Measurements from ENCODE around the gene DENND4C. TPM values are rescaled to one million over a fixed set of nuclear protein-coding genes. Genes with fewer than 3 reads are reported as not detected.
"Not testable (repeated sequence)": the region's sequence is repeated elsewhere in the genome, so short reads cannot be mapped to it uniquely, and the experiment has no call there.

Gene DENND4C
- total RNA-seq, 4 donors from 2014 or later = 101 to 143 (median 110) TPM

DNA sequence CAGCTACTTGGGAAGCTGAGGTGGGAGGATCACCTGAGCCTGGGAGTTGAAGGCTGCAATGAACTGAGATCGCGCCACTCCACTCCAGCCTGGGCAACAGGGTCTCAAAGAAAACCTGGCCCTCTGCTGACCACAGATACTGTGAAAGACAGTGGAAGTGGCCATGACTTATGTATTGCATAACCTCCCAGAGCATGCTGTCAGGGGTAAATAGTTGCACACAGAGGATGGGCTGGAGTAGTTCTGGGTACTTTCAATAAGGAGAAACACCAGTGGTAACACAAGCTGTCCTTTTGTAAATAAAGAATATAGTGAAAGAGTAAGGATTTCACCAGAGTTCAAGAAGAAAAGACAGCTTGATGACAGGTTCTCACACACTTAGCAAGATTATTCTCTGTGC is 180.1 kb downstream of the DENND4C start:
- Histone ChIP-seq H3K27ac (no peak overlapping the region), H3K4me1 (peaks cover 0 to 17% (median 6%) of the 10 kb centered on the region in 4 donors), H3K4me3 (no peak overlapping the region), H3K9me3 (no peaks in the 10 kb centered on the region), H3K27me3 (no peaks in the 10 kb centered on the region), H3K36me3 (no peaks in the 10 kb centered on the region)
- TF ChIP-seq, protein P1, sequence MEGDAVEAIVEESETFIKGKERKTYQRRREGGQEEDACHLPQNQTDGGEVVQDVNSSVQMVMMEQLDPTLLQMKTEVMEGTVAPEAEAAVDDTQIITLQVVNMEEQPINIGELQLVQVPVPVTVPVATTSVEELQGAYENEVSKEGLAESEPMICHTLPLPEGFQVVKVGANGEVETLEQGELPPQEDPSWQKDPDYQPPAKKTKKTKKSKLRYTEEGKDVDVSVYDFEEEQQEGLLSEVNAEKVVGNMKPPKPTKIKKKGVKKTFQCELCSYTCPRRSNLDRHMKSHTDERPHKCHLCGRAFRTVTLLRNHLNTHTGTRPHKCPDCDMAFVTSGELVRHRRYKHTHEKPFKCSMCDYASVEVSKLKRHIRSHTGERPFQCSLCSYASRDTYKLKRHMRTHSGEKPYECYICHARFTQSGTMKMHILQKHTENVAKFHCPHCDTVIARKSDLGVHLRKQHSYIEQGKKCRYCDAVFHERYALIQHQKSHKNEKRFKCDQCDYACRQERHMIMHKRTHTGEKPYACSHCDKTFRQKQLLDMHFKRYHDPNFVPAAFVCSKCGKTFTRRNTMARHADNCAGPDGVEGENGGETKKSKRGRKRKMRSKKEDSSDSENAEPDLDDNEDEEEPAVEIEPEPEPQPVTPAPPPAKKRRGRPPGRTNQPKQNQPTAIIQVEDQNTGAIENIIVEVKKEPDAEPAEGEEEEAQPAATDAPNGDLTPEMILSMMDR (IDR thresholded peaks at IDR 0.05) = no peak
- TF ChIP-seq EP300 (IDR thresholded peaks at IDR 0.05; ENCODE audit: low read depth) = no peak
- TF ChIP-seq POLR2AphosphoS5 (IDR thresholded peaks at IDR 0.05) = no peak
- no peak for TF ChIP-seq POLR2A (IDR thresholded peaks at IDR 0.05)
- DNase-seq = no peak
- in situ Hi-C loops (cut with MboI; ENCODE audit: low pct_ligation_motif_present in 1 of 4, low pct_unique_long_range_greater_than_20kb in 1 of 4, low sequenced_read_pairs in 3 of 4) (no loop called here), intact Hi-C loops (cut with DNase I; ENCODE audit: low total_unique reads) (no loop called here)
- 100% methylated on average over 2 of the region's 2 CpGs for WGBS, 2 donors (ENCODE audit: low coverage in 1 of 2)

DNA sequence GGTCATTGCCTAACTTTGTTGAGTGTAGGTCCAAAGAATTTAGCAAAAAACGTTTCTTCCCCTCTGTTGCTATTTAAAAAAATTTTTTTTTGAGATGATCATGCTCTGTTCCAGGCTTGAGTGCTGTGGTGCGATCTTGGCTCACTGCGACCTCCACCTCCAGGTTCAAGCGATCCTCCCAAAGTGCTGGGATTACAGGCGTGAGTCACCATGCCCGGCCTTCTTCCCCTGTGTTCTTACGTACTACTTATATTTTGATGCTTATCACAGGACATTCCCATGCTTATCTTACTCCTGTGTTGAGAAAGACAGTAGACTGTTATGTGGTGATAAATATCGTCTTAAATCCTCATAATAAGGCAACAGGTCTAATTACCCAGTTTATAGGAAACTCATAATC is 180.8 kb downstream of the DENND4C start:
- H3K36me3 ChIP-seq = no peaks in the 10 kb centered on the region
- TF ChIP-seq POLR2AphosphoS5 (IDR thresholded peaks at IDR 0.05) (no peak), EP300 (IDR thresholded peaks at IDR 0.05; ENCODE audit: low read depth) (no peak), POLR2A (IDR thresholded peaks at IDR 0.05) (no peak)
- TF ChIP-seq, protein P1 (IDR thresholded peaks at IDR 0.05) = no peak
- DNase-seq = no peak
- peaks cover 0 to 17% (median 6%) of the 10 kb centered on the region in 4 donors for H3K4me1 ChIP-seq
- intact Hi-C loops (cut with DNase I; ENCODE audit: low total_unique reads) (no loop called here), in situ Hi-C loops (cut with MboI; ENCODE audit: low pct_ligation_motif_present in 1 of 4, low pct_unique_long_range_greater_than_20kb in 1 of 4, low sequenced_read_pairs in 3 of 4) (no loop called here)
- no peaks in the 10 kb centered on the region for H3K27me3 ChIP-seq
- H3K9me3 ChIP-seq = no peaks in the 10 kb centered on the region
- H3K4me3 ChIP-seq = no peak overlapping the region
- 89 to 98% methylated on average over 8 of the region's 8 CpGs for WGBS, 2 donors (ENCODE audit: low coverage in 1 of 2)
- no peak overlapping the region for H3K27ac ChIP-seq

DNA sequence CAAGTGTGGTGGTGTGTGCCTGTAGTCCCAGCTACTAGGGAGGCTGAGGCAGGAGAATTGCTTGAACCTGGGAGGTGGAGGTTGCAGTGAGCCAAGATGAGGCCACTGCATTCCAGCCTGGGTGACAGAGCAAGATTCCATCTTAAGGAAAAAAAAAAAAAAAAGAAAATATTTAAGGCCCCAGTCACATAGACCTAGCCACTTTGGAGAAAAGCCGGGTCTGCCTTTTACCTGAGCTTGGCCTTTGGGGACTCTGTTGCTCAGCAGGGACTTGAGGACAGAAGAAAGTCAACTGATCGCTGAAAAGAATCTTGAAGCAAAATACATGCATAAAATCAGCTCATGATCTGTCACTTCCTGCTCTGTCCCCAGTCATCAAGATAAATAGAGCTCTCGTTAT is 183.0 kb downstream of the DENND4C start:
- H3K4me3 ChIP-seq; H3K27ac ChIP-seq; DNase-seq; intact Hi-C loops (cut with DNase I; ENCODE audit: low total_unique reads); H3K27me3 ChIP-seq; in situ Hi-C loops (cut with MboI; ENCODE audit: low pct_ligation_motif_present in 1 of 4, low pct_unique_long_range_greater_than_20kb in 1 of 4, low sequenced_read_pairs in 3 of 4); H3K36me3 ChIP-seq; H3K9me3 ChIP-seq: not testable (repeated sequence)
- H3K4me1 ChIP-seq = peaks cover 0 to 12% (median 6%) of the 10 kb centered on the region in 4 donors
- WGBS, 2 donors (ENCODE audit: low coverage in 1 of 2) = 84% methylated on average over 3 of the region's 3 CpGs; no CpG with 5 or more reads in 1 of the 2 donors

DNA sequence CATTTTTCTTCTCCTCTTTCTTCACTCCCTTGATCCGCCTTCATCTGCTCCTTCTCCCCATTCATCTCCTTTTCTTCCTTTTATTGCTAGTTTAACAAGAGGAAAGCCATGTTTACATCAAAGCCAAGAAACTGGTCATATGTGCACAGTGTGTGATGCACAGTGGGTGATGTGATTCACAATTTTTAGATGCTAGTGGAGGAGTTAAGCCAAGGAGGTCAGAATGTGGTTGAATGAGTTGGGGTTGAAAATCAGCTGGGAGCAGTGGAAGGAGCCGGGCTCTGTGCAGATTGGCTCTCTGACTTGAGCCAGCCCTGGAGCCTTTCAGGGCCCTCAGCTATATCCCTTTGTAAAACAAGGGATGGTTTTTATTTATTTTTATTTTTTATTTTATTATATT is 185.7 kb downstream of the DENND4C start:
- WGBS, 2 donors (ENCODE audit: low coverage in 1 of 2) = 93 to 100% methylated on average over 2 of the region's 2 CpGs
- H3K27me3 ChIP-seq = no peaks in the 10 kb centered on the region
- H3K4me1 ChIP-seq = no peaks in the 10 kb centered on the region
- no peak for DNase-seq
- H3K36me3 ChIP-seq = no peaks in the 10 kb centered on the region
- no peaks in the 10 kb centered on the region for H3K9me3 ChIP-seq
- intact Hi-C loops (cut with DNase I; ENCODE audit: low total_unique reads) = no loop called here
- in situ Hi-C loops (cut with MboI; ENCODE audit: low pct_ligation_motif_present in 1 of 4, low pct_unique_long_range_greater_than_20kb in 1 of 4, low sequenced_read_pairs in 3 of 4) = no loop called here
- TF ChIP-seq POLR2A (IDR thresholded peaks at IDR 0.05) (no peak), POLR2AphosphoS5 (IDR thresholded peaks at IDR 0.05) (no peak), EP300 (IDR thresholded peaks at IDR 0.05; ENCODE audit: low read depth) (no peak)
- TF ChIP-seq, protein P1 (IDR thresholded peaks at IDR 0.05) = no peak
- no peak overlapping the region for H3K27ac ChIP-seq
- no peak overlapping the region for H3K4me3 ChIP-seq

DNA sequence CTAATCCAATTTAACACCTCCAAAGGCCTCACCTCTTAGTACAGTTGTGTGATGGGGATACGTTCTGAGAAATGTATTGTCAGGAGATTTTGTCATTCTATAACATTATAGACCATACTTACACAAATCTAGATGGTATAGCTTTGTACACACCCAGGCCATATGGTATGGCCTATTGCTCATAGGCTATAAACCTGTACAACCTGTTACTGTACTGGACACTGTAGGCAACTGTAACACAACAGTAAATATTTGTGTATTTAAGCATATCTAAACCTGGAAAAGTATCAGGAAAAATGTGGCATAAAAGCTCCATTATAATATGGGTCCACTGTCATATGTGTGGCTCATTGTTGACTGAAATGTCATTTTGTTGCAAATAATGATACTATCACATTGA is 190.4 kb downstream of the DENND4C start:
- Histone ChIP-seq H3K4me1 (no peaks in the 10 kb centered on the region), H3K27me3 (no peaks in the 10 kb centered on the region), H3K4me3 (no peak overlapping the region), H3K27ac (no peak overlapping the region), H3K9me3 (no peaks in the 10 kb centered on the region), H3K36me3 (no peaks in the 10 kb centered on the region)
- intact Hi-C loops (cut with DNase I; ENCODE audit: low total_unique reads) (no loop called here), in situ Hi-C loops (cut with MboI; ENCODE audit: low pct_ligation_motif_present in 1 of 4, low pct_unique_long_range_greater_than_20kb in 1 of 4, low sequenced_read_pairs in 3 of 4) (no loop called here)
- DNase-seq = no peak
- TF ChIP-seq POLR2A (IDR thresholded peaks at IDR 0.05) (no peak), EP300 (IDR thresholded peaks at IDR 0.05; ENCODE audit: low read depth) (no peak), POLR2AphosphoS5 (IDR thresholded peaks at IDR 0.05) (no peak)
- TF ChIP-seq, protein P1 (IDR thresholded peaks at IDR 0.05) = no peak
- WGBS, 2 donors (ENCODE audit: low coverage in 1 of 2) = 77 to 80% methylated on average over 1 of the region's 1 CpG

Measured in transverse colon (tissue), 4 donors.